GM23338 (cell line): ENCODE data around the gene ITGB6. TPM values are rescaled to one million over a fixed set of nuclear protein-coding genes. Genes with fewer than 3 reads are reported as not detected.

ENCODE experiments used
- ATAC-seq: fragments of 200-7000 bp; cut with Tn5 transposase; 3 replicates; pipeline ENCODE4 v1.9.1; 2020
- DNase-seq: peaks from one replicate; pipeline ENCODE4 v3.0.0-alpha.2; 2015; ENCODE audit warnings: low spot score
- H2AFZ ChIP-seq: fragments of 200-600 bp; sonication (generic); 2 replicates; pipeline ENCODE4 v1.8.0; 2016; ENCODE audit warnings: antibody characterized with exemption, mild to moderate bottlenecking, moderate library complexity
- H3F3A ChIP-seq: fragments of 200-600 bp; sonication (generic); replicated peaks from 2 replicates; pipeline ENCODE4 v1.8.0; 2017; ENCODE audit warnings: antibody characterized with exemption, mixed run types, low read depth
- H3K27ac ChIP-seq: fragments of 200-600 bp; sonication (generic); 2 replicates; pipeline ENCODE4 v1.6.1; 2016; ENCODE audit warnings: low read depth
- H3K27me3 ChIP-seq: fragments of 200-600 bp; sonication (generic); 2 replicates; pipeline ENCODE4 v1.8.0; 2016; ENCODE audit warnings: mild to moderate bottlenecking, mixed run types, moderate library complexity; ENCODE audit not compliant: insufficient read depth
- H3K36me3 ChIP-seq: fragments of 200-600 bp; sonication (generic); 2 replicates; pipeline ENCODE4 v1.8.0; 2016; ENCODE audit warnings: mild to moderate bottlenecking; ENCODE audit not compliant: insufficient read depth
- H3K4me1 ChIP-seq: fragments of 200-600 bp; sonication (generic); 2 replicates; pipeline ENCODE4 v1.8.0; 2016; ENCODE audit warnings: mild to moderate bottlenecking, moderate library complexity; ENCODE audit not compliant: insufficient read depth
- H3K4me2 ChIP-seq: fragments of 200-600 bp; sonication (generic); 2 replicates; pipeline ENCODE4 v1.7.1; 2017; ENCODE audit warnings: mixed run types
- H3K4me3 ChIP-seq: fragments of 200-600 bp; sonication (generic); 2 replicates; pipeline ENCODE4 v1.6.1; 2016; ENCODE audit warnings: mixed run types
- H3K79me2 ChIP-seq: fragments of 200-600 bp; sonication (generic); replicated peaks from 2 replicates; pipeline ENCODE4 v1.8.0; 2017; ENCODE audit warnings: mild to moderate bottlenecking; ENCODE audit not compliant: insufficient read depth
- H3K9me2 ChIP-seq: fragments of 200-600 bp; sonication (generic); 2 replicates; pipeline ENCODE4 v1.8.0; 2017; ENCODE audit not compliant: insufficient read depth
- H4K20me1 ChIP-seq: fragments of 200-600 bp; sonication (generic); replicated peaks from 2 replicates; pipeline ENCODE4 v1.8.0; 2017; ENCODE audit warnings: mild to moderate bottlenecking; ENCODE audit not compliant: insufficient read depth
- H3K27ac Mint-ChIP-seq: 2 replicates; pipeline ENCODE4 v1.8.0; 2020; ENCODE audit warnings: inconsistent platforms, mild to moderate bottlenecking, moderate library complexity, mixed read lengths
- H3K27me3 Mint-ChIP-seq: 3 replicates; pipeline ENCODE4 v1.8.0; 2022; ENCODE audit warnings: low read depth, mild to moderate bottlenecking, moderate library complexity, mixed read lengths, inconsistent platforms; ENCODE audit not compliant: insufficient read depth, poor library complexity
- H3K36me3 Mint-ChIP-seq: 3 replicates; pipeline ENCODE4 v1.8.0; 2021; ENCODE audit warnings: low read depth, mild to moderate bottlenecking, inconsistent platforms, moderate library complexity, mixed read lengths
- H3K4me1 Mint-ChIP-seq: 3 replicates; pipeline ENCODE4 v1.8.0; 2020; ENCODE audit warnings: mild to moderate bottlenecking, inconsistent platforms, mixed read lengths
- H3K4me3 Mint-ChIP-seq: 3 replicates; pipeline ENCODE4 v1.8.0; 2021; ENCODE audit warnings: moderate library complexity, mild to moderate bottlenecking, inconsistent platforms, mixed read lengths
- H3K9me3 Mint-ChIP-seq: 3 replicates; pipeline ENCODE4 v1.8.0; 2020; ENCODE audit warnings: moderate library complexity, mild to moderate bottlenecking, inconsistent platforms, mixed read lengths
- ETS1 ChIP-seq: IDR thresholded peaks from 2 replicates; pipeline ENCODE4 v1.6.1; 2016; ENCODE audit warnings: antibody characterized with exemption
- EZH2 ChIP-seq: fragments of 200-600 bp; sonication (generic); IDR thresholded peaks from one replicate; pipeline ENCODE4 v1.8.0; 2017; ENCODE audit warnings: antibody characterized with exemption, mild to moderate bottlenecking, low read depth; ENCODE audit not compliant: unreplicated experiment
- EZH2phosphoT487 ChIP-seq: fragments of 200-600 bp; sonication (generic); IDR thresholded peaks from one replicate; pipeline ENCODE4 v1.8.1; 2018; ENCODE audit warnings: antibody characterized with exemption; ENCODE audit not compliant: unreplicated experiment
- JUNB ChIP-seq: IDR thresholded peaks from one replicate; pipeline ENCODE4 v1.6.1; 2016; ENCODE audit warnings: antibody characterized with exemption; ENCODE audit not compliant: unreplicated experiment
- NANOG ChIP-seq: IDR thresholded peaks from 2 replicates; pipeline ENCODE4 v1.6.1; 2016; ENCODE audit warnings: antibody characterized with exemption, borderline replicate concordance
- POLR2AphosphoS5 ChIP-seq: IDR thresholded peaks from 2 replicates; pipeline ENCODE4 v1.6.1; 2016; ENCODE audit warnings: antibody characterized with exemption, low read depth
- ZNF114 ChIP-seq: fragments of 250-450 bp; sonication (Bioruptor Pico); IDR thresholded peaks from 2 replicates; pipeline ENCODE4 v1.5.0; 2020; ENCODE audit warnings: mild to moderate bottlenecking, moderate library complexity
- ZNF331 ChIP-seq: fragments of 250-450 bp; sonication (Bioruptor Pico); IDR thresholded peaks from 2 replicates; pipeline ENCODE4 v1.5.0; 2020; ENCODE audit warnings: low read depth, mild to moderate bottlenecking, moderate library complexity
- ZNF462 ChIP-seq: fragments of 250-450 bp; sonication (Bioruptor Pico); IDR thresholded peaks from 2 replicates; pipeline ENCODE4 v1.5.0; 2020; ENCODE audit warnings: mild to moderate bottlenecking, moderate library complexity
- polyA plus RNA-seq: library from polyadenylated mRNA; unstranded; fragments of >200 nt; fragmentation: Nextera tagmentation; extraction: Ambion mirVana; gene quantifications from 2 replicates; pipeline ENCODE4 v1.2.1, GENCODE V29; 2016
- total RNA-seq: library from RNA; depleted of rRNA; stranded (reverse); fragments of >200 nt; shearing (Covaris generic); gene quantifications from 2 replicates; pipeline ENCODE4 v1.2.3, GENCODE V29; 2014

ITGB6 gene
- total and polyA plus RNA-seq, 2 experiments from 2014 or later, result not detected

GRCh38 chr2:160142472-160142871 is 57.6 kb downstream of the ITGB6 start (continued):
- TF ChIP-seq ETS1, result no peak
- TF ChIP-seq EZH2phosphoT487, result no peak
- TF ChIP-seq JUNB, result no peak
- TF ChIP-seq ZNF462 (CRISPR knock-in tag), result no peak
- no peak for TF ChIP-seq ZNF114 (CRISPR knock-in tag)
- TF ChIP-seq ZNF331 (CRISPR knock-in tag), result no peak
- no peak for TF ChIP-seq NANOG
- no peak for TF ChIP-seq EZH2
- TF ChIP-seq POLR2AphosphoS5, result no peak

GRCh38 chr2:160141912-160142311 is 58.2 kb downstream of the ITGB6 start:
- ATAC-seq, result no peak
- Mint-ChIP-seq H3K4me3 (no peak overlapping the region), H3K27ac (no peak overlapping the region)
- TF ChIP-seq ETS1 (no peak), ZNF114 (CRISPR knock-in tag) (no peak), POLR2AphosphoS5 (no peak)

More at GRCh38 chr2:160141912-160142311, 58.2 kb downstream of the ITGB6 start:
- H4K20me1 ChIP-seq, result no peaks in the 10 kb centered on the region
- no peak overlapping the region for H3K4me2 ChIP-seq
- H3K36me3 ChIP-seq, result no peaks in the 10 kb centered on the region
- H3K79me2 ChIP-seq, result no peaks in the 10 kb centered on the region
- H3K27ac ChIP-seq, result no peak overlapping the region
- no peaks in the 10 kb centered on the region for H3K4me1 Mint-ChIP-seq
- H3K27me3 Mint-ChIP-seq, result no peaks in the 10 kb centered on the region
- no peak overlapping the region for H2AFZ ChIP-seq
- H3F3A ChIP-seq, result no peaks in the 10 kb centered on the region
- no peaks in the 10 kb centered on the region for H3K4me1 ChIP-seq
- H3K4me3 ChIP-seq, result no peak overlapping the region
- no peaks in the 10 kb centered on the region for H3K9me3 Mint-ChIP-seq
- H3K9me2 ChIP-seq, result no peaks in the 10 kb centered on the region
- H3K27me3 ChIP-seq, result no peaks in the 10 kb centered on the region
- DNase-seq, result no peak
- H3K36me3 Mint-ChIP-seq, result no peaks in the 10 kb centered on the region
